Superior temporal gyrus (tissue), 1 donor: Measurements from ENCODE around the gene AP2M1.
"Not testable (repeated sequence)": the region's sequence is repeated elsewhere in the genome, so short reads cannot be mapped to it uniquely, and the experiment has no call there.

ENCODE experiments used
- DNase-seq: peaks from one replicate; pipeline ENCODE4 v3.0.0-alpha.2; 2016; ENCODE audit errors: extremely low spot score

Gene AP2M1

GRCh38 chr3:184157206-184157605 is 17.4 kb upstream of the AP2M1 start:
- no peak for DNase-seq

- DNase-seq, result no peak
Measured at GRCh38 chr3:184158404-184158803, 16.3 kb upstream of the AP2M1 start.

DNA sequence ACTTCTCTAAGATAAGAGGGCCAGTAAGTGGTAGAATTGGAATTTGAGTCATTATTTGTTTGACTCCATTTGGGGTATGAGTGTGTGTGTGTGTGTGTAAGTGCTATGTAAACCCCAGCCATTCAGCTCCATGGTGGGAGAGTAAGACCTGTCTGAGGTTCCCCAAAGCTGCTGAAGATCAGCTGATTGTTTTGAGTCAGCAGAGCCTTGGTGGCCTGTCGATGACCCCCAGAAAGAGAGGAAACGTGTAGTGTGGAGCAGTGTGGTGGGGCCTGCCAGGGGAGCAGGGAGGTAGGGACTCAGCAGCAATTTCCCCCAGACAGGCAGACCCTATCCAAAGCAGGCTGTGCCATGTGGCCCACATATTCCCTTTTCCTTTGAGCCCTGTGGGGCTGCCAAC is 14.2 kb upstream of the AP2M1 start:
- no peak for DNase-seq

GRCh38 chr3:184162571-184163070 is 12.0 kb upstream of the AP2M1 start:
- DNase-seq, result not testable (repeated sequence)

- no peak for DNase-seq
Measured at GRCh38 chr3:184164648-184165330, 9.9 kb upstream of the AP2M1 start.

GRCh38 chr3:184165543-184165942 is 9.1 kb upstream of the AP2M1 start:
- no peak for DNase-seq

DNA sequence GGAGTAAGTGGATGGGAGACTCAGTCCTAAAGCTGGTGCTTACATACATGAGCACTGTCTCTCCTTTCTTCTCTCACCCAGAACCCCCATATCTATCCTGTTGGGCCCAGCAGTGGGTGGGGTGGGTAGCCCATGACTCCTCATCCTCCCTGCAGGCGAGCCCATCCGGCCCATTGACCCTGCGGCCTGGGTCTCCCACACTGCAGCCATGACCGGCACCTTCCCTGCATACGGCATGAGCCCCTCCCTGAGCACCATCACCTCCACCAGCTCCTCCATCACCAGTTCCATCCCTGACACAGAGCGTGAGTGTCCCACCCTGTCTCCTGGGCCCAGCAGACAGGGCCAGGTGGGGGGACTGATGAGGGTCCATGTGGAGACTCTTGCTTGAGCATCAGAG is 8.0 kb upstream of the AP2M1 start:
- no peak for DNase-seq

- DNase-seq, result no peak
Measured at GRCh38 chr3:184167786-184168185, 6.9 kb upstream of the AP2M1 start.

- DNase-seq, result no peak
Measured at GRCh38 chr3:184168363-184169120, 6.1 kb upstream of the AP2M1 start.

DNA sequence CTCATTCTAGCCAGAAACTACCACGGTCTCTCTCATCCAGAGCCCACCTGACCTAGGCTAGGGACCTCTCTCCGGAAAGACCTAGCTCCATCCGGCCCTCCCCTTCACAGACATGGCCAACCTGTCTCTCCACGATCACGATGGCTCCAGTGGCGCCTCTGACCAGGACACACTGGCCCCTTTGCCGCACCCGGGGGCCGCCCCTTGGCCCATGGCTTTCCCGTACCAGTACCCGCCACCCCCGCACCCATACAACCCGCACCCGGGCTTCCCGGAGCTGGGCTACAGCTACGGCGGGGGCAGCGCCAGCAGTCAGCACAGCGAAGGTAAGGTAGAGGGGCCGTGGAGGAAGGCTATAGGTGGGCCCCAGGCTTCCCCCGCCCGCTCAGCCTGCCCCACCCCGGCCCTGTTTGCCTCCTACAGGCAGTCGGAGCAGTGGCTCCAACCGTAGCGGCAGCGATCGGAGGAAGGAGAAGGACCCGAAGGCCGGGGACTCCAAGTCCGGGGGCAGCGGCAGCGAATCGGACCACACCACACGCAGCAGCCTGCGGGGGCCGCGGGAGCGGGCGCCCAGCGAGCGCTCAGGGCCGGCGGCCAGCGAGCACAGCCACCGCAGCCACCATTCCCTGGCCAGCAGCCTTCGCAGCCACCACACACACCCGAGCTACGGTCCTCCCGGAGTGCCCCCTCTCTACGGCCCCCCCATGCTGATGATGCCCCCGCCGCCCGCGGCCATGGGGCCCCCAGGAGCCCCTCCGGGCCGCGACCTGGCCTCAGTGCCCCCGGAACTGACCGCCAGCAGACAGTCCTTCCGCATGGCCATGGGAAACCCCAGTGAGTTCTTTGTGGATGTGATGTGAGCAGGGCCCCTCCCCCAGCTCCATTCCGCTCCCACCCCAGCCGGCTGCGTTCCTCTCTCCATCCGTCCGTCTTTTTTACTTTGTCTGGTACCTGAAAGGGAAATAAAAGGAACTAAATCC is 4.5 kb upstream of the AP2M1 start:
- no peak for DNase-seq

DNA sequence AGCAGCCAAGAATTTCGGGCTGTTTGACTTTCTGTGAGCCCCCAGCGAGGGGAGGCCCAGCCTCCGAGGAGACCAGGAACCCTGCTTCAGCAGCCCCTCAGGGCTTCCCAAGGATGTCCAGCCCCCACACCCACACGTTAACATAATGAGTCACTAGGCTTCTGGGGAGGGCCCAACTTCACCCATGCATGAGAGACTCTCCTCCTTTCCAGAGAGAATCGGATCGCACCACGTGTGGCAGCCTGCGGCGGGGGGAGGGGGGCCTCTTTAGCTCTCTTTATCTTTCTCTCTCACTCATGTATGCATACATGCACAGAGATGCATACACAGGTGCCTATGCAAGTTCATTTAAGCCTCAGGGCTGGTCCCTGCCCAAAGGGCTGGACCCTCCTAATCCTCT is 3.1 kb upstream of the AP2M1 start:
- no peak for DNase-seq

- no peak for DNase-seq
Measured at GRCh38 chr3:184172681-184173373, 1.8 kb upstream of the AP2M1 start.

- no peak for DNase-seq
Measured at GRCh38 chr3:184173374-184173722, 1.3 kb upstream of the AP2M1 start.

DNA sequence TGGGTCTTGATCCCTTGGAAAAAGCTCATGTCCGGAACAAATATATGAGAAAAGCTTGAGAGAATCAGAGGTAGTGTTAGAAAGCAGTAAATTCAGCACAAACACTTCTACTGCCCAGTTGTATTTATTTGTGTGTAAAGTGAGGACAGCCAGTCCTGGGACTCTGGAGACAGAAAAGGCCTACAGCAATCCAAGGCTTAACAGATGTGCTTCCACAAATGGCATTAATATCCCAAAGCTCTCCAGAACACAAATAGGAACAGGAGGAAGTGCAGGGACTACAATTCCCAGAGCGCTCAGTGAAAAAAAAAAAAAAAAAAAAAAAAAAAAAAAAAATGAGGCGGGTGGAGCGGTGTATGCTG is 390 bp upstream of the AP2M1 start:
- DNase-seq, result no peak

- DNase-seq, result no peak
Measured at GRCh38 chr3:184175506-184175905, 851 bp downstream of the AP2M1 start.

- DNase-seq, result no peak
Measured at GRCh38 chr3:184175981-184176376, 1.3 kb downstream of the AP2M1 start.

GRCh38 chr3:184176377-184177330 is 2.0 kb downstream of the AP2M1 start:
- peak; percentile 38 for DNase-seq

DNA sequence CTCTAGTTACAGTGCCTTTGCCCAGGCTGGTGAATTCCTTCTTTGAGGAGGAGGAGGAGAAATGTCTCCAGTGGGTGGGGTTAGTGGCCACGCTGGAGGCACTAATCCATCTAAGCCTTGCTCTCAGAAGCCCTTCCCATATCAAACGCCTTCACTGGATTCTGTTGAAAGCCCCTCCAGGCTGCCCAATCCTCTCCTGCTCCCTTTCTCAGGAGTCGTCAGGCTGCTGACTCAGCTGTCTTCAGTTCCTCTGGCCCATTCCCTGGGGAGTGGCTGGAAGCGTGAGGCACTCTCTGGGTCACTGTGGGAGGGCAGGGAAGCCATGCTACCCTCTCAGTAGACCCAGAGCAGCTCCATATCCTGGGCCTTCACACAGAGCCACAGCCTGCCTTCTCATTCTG is 2.7 kb downstream of the AP2M1 start:
- no peak for DNase-seq

GRCh38 chr3:184177767-184178306 is 3.2 kb downstream of the AP2M1 start:
- DNase-seq, result no peak

GRCh38 chr3:184178521-184179138 is 4.0 kb downstream of the AP2M1 start:
- DNase-seq, result no peak
